ENCODE data around the gene TPBGL.

DNA sequence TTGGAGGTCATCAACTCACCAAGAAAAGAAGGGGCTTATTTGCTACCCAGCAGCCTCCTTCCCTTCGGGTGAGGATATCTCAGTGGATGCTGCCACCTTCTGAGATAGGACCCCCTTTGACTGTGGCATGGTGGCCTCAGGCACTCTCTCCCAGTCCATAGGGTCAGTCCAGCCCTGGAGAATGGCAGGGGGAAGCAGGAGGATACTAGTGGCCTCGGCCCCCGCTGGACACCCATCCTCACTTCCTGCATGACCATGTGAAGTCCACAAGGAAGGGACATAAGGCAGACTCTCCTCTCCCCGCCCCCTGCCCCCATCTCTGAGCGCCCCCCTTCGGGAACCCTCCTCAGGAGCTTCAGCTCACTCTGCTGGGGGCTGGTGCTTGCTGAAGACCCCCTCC, 24.4 kb downstream of the TPBGL start:
- TF ChIP-seq POLR2A (IDR thresholded peaks at IDR 0.05) (no peak), POLR2AphosphoS5 (IDR thresholded peaks at IDR 0.05) (no peak)
- TF ChIP-seq, protein P1, sequence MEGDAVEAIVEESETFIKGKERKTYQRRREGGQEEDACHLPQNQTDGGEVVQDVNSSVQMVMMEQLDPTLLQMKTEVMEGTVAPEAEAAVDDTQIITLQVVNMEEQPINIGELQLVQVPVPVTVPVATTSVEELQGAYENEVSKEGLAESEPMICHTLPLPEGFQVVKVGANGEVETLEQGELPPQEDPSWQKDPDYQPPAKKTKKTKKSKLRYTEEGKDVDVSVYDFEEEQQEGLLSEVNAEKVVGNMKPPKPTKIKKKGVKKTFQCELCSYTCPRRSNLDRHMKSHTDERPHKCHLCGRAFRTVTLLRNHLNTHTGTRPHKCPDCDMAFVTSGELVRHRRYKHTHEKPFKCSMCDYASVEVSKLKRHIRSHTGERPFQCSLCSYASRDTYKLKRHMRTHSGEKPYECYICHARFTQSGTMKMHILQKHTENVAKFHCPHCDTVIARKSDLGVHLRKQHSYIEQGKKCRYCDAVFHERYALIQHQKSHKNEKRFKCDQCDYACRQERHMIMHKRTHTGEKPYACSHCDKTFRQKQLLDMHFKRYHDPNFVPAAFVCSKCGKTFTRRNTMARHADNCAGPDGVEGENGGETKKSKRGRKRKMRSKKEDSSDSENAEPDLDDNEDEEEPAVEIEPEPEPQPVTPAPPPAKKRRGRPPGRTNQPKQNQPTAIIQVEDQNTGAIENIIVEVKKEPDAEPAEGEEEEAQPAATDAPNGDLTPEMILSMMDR (IDR thresholded peaks at IDR 0.05 in 8 of 11, conservative IDR thresholded peaks at IDR 0.05 in 3 of 11): no peak
